Choroid plexus epithelial cell (primary cell): ENCODE data around the gene SPPL2B.

Experiments
- DNase-seq: peaks from one replicate; pipeline ENCODE4 v3.0.0-alpha.2; 2010; ENCODE audit warnings: low read depth
- H3K4me3 ChIP-seq: 2 replicates; pipeline ENCODE4 v1.5.1; 2011; ENCODE audit warnings: low read depth, mild to moderate bottlenecking, control low read depth, low read length, moderate library complexity
- TF ChIP-seq, protein P1 (sequence below): conservative IDR thresholded peaks from 2 replicates; pipeline ENCODE4 v1.5.1; 2011; ENCODE audit warnings: low read depth, mild to moderate bottlenecking, control low read depth, inconsistent platforms, low read length, moderate library complexity

SPPL2B gene

GRCh38 chr19:2376784-2377519, 48.5 kb downstream of the SPPL2B start:
- no peak overlapping the region for H3K4me3 ChIP-seq
- TF ChIP-seq, protein P1, sequence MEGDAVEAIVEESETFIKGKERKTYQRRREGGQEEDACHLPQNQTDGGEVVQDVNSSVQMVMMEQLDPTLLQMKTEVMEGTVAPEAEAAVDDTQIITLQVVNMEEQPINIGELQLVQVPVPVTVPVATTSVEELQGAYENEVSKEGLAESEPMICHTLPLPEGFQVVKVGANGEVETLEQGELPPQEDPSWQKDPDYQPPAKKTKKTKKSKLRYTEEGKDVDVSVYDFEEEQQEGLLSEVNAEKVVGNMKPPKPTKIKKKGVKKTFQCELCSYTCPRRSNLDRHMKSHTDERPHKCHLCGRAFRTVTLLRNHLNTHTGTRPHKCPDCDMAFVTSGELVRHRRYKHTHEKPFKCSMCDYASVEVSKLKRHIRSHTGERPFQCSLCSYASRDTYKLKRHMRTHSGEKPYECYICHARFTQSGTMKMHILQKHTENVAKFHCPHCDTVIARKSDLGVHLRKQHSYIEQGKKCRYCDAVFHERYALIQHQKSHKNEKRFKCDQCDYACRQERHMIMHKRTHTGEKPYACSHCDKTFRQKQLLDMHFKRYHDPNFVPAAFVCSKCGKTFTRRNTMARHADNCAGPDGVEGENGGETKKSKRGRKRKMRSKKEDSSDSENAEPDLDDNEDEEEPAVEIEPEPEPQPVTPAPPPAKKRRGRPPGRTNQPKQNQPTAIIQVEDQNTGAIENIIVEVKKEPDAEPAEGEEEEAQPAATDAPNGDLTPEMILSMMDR, result no peak

DNA sequence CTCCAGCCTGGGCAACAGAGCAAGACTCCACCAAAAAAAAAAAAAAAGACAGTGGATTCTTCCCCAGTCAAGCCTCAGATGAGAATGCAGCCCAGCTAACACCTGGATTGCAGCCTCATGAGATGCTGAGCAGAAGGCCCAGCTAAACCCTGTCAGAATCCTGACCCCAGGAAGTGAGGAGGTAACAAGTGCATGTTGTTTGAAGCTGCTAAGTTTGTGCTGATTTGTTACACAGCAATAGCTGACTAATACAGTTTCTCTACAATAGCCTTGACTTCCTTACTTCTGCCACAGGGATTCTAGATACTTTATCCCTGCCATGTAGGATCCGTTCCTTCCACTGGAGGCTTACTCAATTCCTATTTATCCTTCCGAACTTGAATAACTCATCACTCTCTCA, 52.1 kb downstream of the SPPL2B start:
- TF ChIP-seq, protein P1, result no peak
- no peak for DNase-seq
- H3K4me3 ChIP-seq, result no peak overlapping the region

More at GRCh38 chr19:2376784-2377519, 48.5 kb downstream of the SPPL2B start:
- DNase-seq, result no peak

GRCh38 chr19:2381148-2381820, 52.8 kb downstream of the SPPL2B start:
- H3K4me3 ChIP-seq, result no peak overlapping the region
- TF ChIP-seq, protein P1, result no peak
- DNase-seq, result peak; percentile 78

DNA sequence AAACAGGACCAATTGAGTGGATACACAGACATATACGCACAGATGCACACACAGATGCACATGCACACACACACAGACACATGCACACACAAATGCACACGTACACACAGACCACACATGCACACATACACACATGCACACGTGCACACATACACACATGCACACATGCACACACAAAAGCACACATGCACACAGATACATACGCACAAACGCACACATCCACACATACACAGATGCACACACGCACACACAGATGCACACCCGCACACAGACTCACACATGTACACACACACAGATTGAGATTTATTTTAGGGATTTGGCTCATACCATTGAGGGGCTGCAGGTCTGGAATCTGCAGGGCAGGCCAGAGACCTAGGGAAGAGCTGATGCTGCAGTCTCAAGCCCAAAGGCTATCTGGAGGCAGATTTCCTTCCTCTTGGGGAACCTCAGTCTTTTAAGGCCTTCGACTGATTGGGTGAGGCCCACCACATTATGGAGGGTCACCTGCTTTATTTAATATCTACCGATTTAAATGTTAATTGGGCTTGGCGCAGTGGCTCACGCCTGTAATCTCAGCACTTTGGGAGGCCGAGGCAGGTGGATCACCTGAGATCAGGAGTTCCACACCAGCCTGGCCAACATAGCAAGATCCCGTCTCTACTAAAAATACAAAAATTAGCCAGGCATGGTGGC, 54.2 kb downstream of the SPPL2B start:
- no peak for DNase-seq
- TF ChIP-seq, protein P1, result no peak
- H3K4me3 ChIP-seq, result no peak overlapping the region

- peak overlapping the region; percentile 17 for H3K4me3 ChIP-seq
- TF ChIP-seq, protein P1, result no peak
- DNase-seq, result peak; percentile 81
Measured at GRCh38 chr19:2385053-2385721, 56.7 kb downstream of the SPPL2B start.

GRCh38 chr19:2387367-2388288, 59.1 kb downstream of the SPPL2B start:
- DNase-seq, result no peak
- TF ChIP-seq, protein P1, result no peak
- H3K4me3 ChIP-seq, result no peak overlapping the region
